Fibroblast of mammary gland (primary cell): ENCODE data around the gene GSK3B.

Source experiments
- DNase-seq: peaks from one replicate; pipeline ENCODE4 v3.0.0-alpha.2; 2010; ENCODE audit warnings: low read depth
- H3K4me3 ChIP-seq: 2 replicates; pipeline ENCODE4 v1.5.1; 2011; ENCODE audit warnings: low read depth, mild to moderate bottlenecking, low read length, moderate library complexity; ENCODE audit not compliant: control insufficient read depth
- TF ChIP-seq, protein P1 (sequence below): conservative IDR thresholded peaks from 2 replicates; pipeline ENCODE4 v1.5.1; 2011; ENCODE audit warnings: low read depth, low read length, inconsistent platforms; ENCODE audit not compliant: control insufficient read depth, insufficient read depth

GSK3B gene

DNA sequence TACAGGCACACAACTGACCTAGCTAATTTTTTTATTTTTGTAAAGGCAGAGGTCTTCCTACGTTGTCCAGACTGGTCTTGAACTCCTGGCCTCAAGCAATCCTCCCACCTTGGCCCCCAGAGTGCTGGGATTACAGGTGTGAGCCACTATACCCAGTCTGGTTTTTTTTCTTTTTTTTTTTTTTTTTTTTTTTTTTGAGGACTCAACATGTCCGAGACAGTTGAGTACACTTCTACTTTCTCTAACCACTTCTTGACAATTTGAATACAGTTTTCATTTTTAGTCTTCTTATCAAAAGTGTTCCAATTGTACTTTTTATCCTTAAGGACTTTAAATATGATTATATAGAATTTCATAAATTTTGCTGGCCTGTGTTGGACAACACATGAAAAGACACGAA lies 7.4 kb upstream of the GSK3B start:
- TF ChIP-seq, protein P1, sequence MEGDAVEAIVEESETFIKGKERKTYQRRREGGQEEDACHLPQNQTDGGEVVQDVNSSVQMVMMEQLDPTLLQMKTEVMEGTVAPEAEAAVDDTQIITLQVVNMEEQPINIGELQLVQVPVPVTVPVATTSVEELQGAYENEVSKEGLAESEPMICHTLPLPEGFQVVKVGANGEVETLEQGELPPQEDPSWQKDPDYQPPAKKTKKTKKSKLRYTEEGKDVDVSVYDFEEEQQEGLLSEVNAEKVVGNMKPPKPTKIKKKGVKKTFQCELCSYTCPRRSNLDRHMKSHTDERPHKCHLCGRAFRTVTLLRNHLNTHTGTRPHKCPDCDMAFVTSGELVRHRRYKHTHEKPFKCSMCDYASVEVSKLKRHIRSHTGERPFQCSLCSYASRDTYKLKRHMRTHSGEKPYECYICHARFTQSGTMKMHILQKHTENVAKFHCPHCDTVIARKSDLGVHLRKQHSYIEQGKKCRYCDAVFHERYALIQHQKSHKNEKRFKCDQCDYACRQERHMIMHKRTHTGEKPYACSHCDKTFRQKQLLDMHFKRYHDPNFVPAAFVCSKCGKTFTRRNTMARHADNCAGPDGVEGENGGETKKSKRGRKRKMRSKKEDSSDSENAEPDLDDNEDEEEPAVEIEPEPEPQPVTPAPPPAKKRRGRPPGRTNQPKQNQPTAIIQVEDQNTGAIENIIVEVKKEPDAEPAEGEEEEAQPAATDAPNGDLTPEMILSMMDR = no peak
- DNase-seq = no peak
- H3K4me3 ChIP-seq = no peak overlapping the region

GRCh38 chr3:120100711-120101110 lies 6.5 kb upstream of the GSK3B start:
- no peak for DNase-seq
- H3K4me3 ChIP-seq = no peak overlapping the region
- TF ChIP-seq, protein P1 = no peak

- TF ChIP-seq, protein P1 = no peak
- DNase-seq = no peak
- no peak overlapping the region for H3K4me3 ChIP-seq
Measured at GRCh38 chr3:120098710-120099109, 4.5 kb upstream of the GSK3B start.

DNA sequence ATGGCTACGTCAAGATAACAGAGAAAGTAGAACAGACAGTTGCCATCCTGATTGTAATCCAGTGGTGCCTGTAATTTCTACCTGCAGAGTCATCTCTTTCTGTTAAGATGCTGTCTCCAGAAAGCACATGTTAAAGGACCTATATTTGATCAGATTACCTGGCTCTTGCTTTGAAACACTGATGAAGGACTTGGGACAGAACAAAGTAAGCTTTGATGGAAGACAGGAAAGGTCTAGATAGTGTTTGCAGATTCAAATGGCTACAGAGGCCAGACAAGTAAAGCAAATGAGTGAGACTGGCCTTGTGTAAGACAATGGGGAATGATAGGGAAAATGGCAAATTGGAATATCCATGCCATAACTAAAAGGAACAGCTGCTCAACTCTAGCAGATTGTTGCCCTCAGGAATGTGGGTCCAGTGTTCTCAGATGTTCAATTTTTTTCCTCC lies 1.8 kb upstream of the GSK3B start:
- TF ChIP-seq, protein P1 = no peak
- peak overlapping the region; percentile 81 for H3K4me3 ChIP-seq
- DNase-seq = no peak

- peak overlapping the region; percentile 81 for H3K4me3 ChIP-seq
- TF ChIP-seq, protein P1 = no peak
- DNase-seq = peak; percentile 83
Measured at GRCh38 chr3:120095226-120095978, 1.2 kb upstream of the GSK3B start.

DNA sequence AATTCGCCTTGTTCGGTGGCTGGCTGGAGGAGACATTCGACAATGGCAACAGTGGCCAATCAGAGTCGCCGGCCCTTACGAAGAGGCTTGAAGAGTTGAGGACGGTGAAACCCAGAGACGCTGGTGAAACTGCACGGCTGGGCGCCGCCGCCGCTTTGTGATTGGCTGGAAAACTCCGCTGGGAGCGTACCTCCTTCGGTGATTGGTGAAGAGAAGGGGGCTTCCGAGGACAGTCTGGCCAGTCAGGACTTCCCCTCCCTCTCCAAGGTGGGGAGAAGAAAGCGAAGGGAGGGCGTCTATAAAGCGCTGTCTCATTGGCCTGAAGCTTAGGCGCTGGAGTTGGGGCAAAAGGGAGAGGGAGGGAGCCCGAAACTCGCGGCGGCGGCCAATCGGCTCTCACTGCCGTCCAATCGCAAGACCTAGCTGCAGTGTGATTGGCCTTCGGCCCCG lies 554 bp upstream of the GSK3B start:
- peak; percentile 100 for DNase-seq
- peak overlapping the region; percentile 81 for H3K4me3 ChIP-seq
- TF ChIP-seq, protein P1 = no peak
